CD4-positive, alpha-beta T cell treated with Interleukin-10 for 1 hour (primary cell): ENCODE measurements around the gene NDUFC1.

Experiments used
- DNase-seq: peaks from one replicate; pipeline ENCODE4 v3.0.0-alpha.2; 2020

The NDUFC1 gene

DNA sequence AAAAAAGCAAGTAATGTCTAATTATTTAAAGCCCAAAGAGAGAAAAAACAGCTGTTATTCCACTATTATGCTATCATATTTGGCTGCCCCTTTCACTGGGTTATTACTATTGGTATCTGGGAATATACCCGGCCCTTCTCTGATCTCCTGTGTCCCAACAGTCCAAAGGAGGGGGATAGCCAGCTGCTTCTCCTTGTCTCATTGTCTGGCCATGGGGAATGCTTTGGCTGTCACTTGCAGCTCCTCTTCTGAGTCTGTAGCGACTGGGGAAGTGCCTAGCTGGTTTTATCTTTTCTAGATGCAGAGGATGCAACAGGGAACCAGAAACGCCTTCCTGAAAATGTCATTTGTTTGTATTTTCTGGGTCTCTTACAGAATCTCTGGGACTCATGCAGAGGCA, 56.1 kb downstream of the NDUFC1 start:
- DNase-seq, result no peak

DNA sequence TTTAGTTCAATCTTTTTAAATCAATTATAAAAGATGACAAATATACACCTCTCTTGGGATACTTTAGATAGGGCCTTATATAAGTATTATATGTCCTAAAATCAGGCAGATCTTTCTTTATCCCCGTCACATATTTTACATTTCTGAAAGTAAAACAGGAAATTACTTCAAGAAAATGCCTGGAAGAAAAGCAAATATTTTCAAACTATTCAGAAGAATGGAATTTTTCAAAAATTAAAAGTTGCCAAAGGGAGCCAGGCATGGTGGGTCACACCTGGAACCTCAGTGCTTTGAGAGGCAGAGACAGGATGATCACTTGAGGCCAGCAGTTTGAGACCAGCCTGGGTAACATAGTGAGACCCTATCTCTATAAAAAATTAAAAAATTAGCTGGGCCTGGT, 56.7 kb downstream of the NDUFC1 start:
- DNase-seq, result no peak

DNA sequence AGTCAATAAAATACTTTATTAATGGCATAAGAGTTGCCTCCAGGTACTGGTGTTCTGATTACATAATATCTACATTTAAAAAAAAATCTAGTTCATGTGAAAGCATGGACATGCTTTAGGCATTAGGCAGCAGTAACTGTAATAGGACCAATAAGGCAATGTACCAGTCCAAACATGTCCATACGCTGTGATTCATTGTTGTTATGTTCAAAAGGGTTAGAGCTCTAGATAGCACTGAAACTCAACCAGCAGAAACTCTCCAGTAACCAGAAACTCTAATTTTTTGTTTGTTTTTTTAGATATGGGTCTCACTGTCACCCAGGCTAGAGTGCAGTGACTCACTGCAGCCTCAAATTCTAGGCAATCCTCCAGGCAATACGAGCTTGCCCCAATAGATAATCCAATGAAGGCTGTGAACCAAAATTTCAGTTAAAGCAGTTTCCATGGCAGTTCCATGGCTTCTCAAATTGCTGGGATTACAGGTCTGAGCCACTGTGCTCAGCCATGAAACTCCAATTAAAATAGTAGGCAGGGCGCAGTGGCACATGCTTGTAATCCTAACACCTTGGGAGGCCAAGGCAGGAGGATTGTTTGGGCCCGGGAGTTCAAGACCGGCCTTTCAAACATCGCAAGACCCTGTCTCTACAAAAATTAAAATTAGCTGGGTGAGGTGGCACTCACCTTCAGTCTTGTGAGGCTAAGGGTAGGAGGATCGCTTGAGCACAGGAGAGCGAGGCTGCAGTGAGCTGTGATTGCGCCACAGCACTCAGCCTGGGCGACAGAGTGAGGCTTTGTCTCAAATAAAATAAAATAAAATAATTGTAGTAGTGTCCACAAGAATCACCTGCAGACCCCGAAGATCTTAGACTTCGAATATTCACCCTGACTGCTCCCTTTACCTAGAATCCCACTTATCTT, 58.6 kb downstream of the NDUFC1 start:
- DNase-seq, result no peak

DNA sequence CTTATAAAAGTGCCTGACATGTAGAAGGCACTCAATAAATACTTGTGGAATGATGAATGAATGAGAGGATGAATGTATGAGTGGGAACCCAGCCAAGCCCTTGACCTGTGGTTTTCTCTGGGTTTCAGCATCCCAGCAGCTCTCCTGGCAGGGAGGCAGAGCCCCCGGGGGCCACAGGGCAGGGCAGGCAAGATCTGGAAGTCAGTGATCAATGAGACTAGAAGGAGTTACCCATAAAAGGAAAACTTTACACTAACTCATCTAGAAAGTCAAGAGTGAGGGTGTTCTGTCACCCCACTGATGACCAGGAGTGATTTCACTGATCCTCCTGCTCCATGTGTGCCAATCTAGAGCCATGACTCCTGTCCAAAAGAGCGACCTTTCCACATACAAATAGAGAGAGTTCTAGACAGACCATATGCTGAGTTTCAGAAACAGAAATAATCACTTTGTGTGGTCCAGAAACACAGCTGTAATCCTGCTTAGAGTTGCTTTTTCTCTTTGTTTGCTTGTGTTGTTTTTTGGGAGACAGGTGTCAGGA, 59.7 kb downstream of the NDUFC1 start:
- no peak for DNase-seq

DNA sequence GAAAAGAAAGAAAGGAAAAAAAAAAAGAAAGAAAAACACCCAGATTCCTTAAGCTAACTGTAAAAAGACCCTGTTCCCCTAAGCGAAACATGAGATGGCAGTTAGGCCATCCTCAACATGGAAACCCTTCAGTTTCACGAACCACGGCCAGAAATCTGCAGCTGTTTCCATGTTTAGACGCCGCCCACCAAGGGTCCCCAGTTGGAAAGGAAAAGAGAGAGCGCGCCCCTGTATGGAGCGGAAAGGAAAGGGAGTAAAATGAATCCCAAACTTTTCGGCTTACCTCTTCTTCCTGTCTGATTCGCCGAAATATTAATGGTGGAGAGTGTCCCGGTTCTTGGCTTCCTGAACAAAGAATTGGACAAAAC, 60.5 kb downstream of the NDUFC1 start:
- no peak for DNase-seq

DNA sequence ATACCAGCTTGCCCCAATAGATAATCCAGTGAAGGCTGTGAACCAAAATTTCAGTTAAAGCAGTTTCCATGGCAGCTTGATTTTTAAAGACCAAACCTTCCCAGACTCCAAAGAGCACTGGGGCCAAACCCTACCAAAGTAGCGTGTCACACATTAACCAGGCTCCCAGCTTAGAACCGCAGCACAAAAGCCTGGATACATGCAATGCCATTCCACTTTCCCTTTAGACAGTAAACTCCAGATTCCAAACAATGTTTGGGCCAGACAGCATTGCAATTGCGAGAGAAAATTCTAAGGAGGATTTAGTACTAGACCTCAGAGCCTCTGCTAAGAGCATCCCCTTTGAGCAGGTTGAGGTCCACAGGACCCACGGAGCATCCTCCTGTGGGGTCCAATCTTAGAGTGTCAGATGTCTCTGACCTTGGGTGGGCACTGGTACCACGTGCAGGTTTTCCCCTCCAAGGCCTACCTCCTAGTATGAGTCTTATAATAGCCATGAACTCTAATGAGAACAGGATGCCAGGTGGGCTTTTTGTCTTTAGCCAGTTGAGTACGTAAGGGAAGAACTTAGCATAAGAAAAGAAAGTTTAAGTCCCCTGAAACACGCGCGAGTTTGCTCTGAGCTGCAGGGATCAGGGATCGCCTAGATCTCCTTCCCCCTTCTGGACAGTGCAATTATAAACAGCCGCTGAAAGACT, 61.0 kb downstream of the NDUFC1 start:
- DNase-seq, result no peak
